Tibial nerve (tissue), 4 donors: ENCODE results near the gene POLK.

Experiments used
- CTCF ChIP-seq, 5 experiments: fragments of 200-600 bp in 3 of 5; fragments of 450-650 bp in 2 of 5; sonication (generic) in 3 of 5; IDR thresholded peaks; one replicate each; pipeline ENCODE4 v1.5.1; 2016 to 2019; ENCODE audit warnings: antibody characterized with exemption in 5 of 5, mild to moderate bottlenecking in 3 of 5, moderate library complexity in 2 of 5
- EP300 ChIP-seq, 2 donors: sonication (generic); formaldehyde crosslinking; IDR thresholded peaks; one replicate each; pipeline ENCODE4 v1.6.1; 2017; ENCODE audit warnings: antibody characterized with exemption in 2 of 2, mild to moderate bottlenecking in 1 of 2
- POLR2A ChIP-seq, 2 donors: fragments of 450-650 bp; IDR thresholded peaks; one replicate each; pipeline ENCODE4 v1.6.1; 2017; ENCODE audit warnings: antibody characterized with exemption in 2 of 2, mild to moderate bottlenecking in 2 of 2, moderate library complexity in 2 of 2

GRCh38 chr5:75519761-75520160, 8.1 kb downstream of the POLK start:
- no peak for TF ChIP-seq CTCF (IDR thresholded peaks at IDR 0.05)
- no peak for TF ChIP-seq EP300 (IDR thresholded peaks at IDR 0.05)
- no peak for TF ChIP-seq POLR2A (IDR thresholded peaks at IDR 0.05)
